Fibroblast of skin of right biceps (primary cell): ENCODE measurements around the gene VEZF1.
A peak's percentile ranks its signal among the peaks of the same experiment; 100 is the strongest.
"Not testable (repeated sequence)": the region's sequence is repeated elsewhere in the genome, so short reads cannot be mapped to it uniquely, and the experiment has no call there.

Experiments
- DNase-seq: peaks from one replicate; pipeline ENCODE4 v3.0.0-alpha.2; 2013

VEZF1 gene

GRCh38 chr17:57971572-57971971, 16.5 kb downstream of the VEZF1 start:
- DNase-seq = no peak

GRCh38 chr17:57970710-57971109, 17.3 kb downstream of the VEZF1 start:
- DNase-seq = peak; percentile 76

GRCh38 chr17:57968456-57968855, 19.6 kb downstream of the VEZF1 start:
- DNase-seq = no peak

GRCh38 chr17:57966875-57967274, 21.2 kb downstream of the VEZF1 start:
- no peak for DNase-seq

- no peak for DNase-seq
Observed at GRCh38 chr17:57966246-57966645, 21.8 kb downstream of the VEZF1 start.

GRCh38 chr17:57965521-57966160, 22.4 kb downstream of the VEZF1 start:
- DNase-seq = no peak

- no peak for DNase-seq
Observed at GRCh38 chr17:57963149-57963511, 24.9 kb downstream of the VEZF1 start.

- DNase-seq = no peak
Observed at GRCh38 chr17:57962279-57963148, 25.5 kb downstream of the VEZF1 start.

GRCh38 chr17:57959929-57960328, 28.1 kb downstream of the VEZF1 start:
- no peak for DNase-seq

- not testable (repeated sequence) for DNase-seq
Observed at GRCh38 chr17:57958391-57958790, 29.7 kb downstream of the VEZF1 start.

GRCh38 chr17:57957886-57958285, 30.2 kb downstream of the VEZF1 start:
- DNase-seq = no peak

- DNase-seq = no peak
Observed at GRCh38 chr17:57957120-57957850, 30.8 kb downstream of the VEZF1 start.

- DNase-seq = no peak
Observed at GRCh38 chr17:57956291-57957119, 31.5 kb downstream of the VEZF1 start.

- peak; percentile 71 for DNase-seq
Observed at GRCh38 chr17:57955183-57955931, 32.7 kb downstream of the VEZF1 start, which contains the start of gene CUEDC1. Gene CUEDC1, minus strand, starts transcription at chr17:57955412. Its CDS starts 69,848 bp downstream, at chr17:57885564.

GRCh38 chr17:57954397-57955182, 33.5 kb downstream of the VEZF1 start:
- peak; percentile 90 for DNase-seq

GRCh38 chr17:57953705-57954396, 34.2 kb downstream of the VEZF1 start:
- DNase-seq = no peak

- DNase-seq = no peak
Observed at GRCh38 chr17:57953219-57953618, 34.8 kb downstream of the VEZF1 start.

GRCh38 chr17:57949649-57950048, 38.4 kb downstream of the VEZF1 start:
- no peak for DNase-seq

GRCh38 chr17:57948555-57949420, 39.3 kb downstream of the VEZF1 start:
- DNase-seq = peak; percentile 99
